Motor neuron (in vitro differentiated cells): ENCODE measurements around the gene ARMH3. TPM values are rescaled to one million over a fixed set of nuclear protein-coding genes. Genes with fewer than 3 reads are reported as not detected.

Source experiments
- ATAC-seq, 8 experiments: fragments of 200-7000 bp; cut with Tn5 transposase; replicated peaks in 6 of 8; 2 replicates each; pipeline ENCODE4 v1.8.0; 2021; ENCODE audit warnings: mild to moderate bottlenecking in 8 of 8, moderate library complexity in 8 of 8
- H3K27ac ChIP-seq, 2 donors: fragments of 250-450 bp; sonication (Bioruptor Pico); 2 replicates each; pipeline ENCODE4 v1.9.0; 2021; ENCODE audit warnings: antibody characterized with exemption in 2 of 2, mild to moderate bottlenecking in 2 of 2, moderate library complexity in 1 of 2
- H3K4me1 ChIP-seq, 2 donors: fragments of 250-450 bp; sonication (Bioruptor Pico); replicated peaks in 1 of 2; 2 replicates each; pipeline ENCODE4 v1.6.1; 2021; ENCODE audit warnings: antibody characterized with exemption in 2 of 2, mild to moderate bottlenecking in 2 of 2, moderate library complexity in 1 of 2
- H3K4me3 ChIP-seq, 5 donors: fragments of 250-450 bp; sonication (Bioruptor Pico); 2 replicates each; pipeline ENCODE4 v1.9.0; 2021; ENCODE audit warnings: antibody characterized with exemption in 5 of 5, mild to moderate bottlenecking in 5 of 5, moderate library complexity in 4 of 5
- WGBS, 10 experiments: fragments of 450-650 bp; shearing (Covaris generic); methylation state at CpG; one replicate each; pipeline ENCODE4 v1.0.0; 2022; 5-methylcytosine and 5-hydroxymethylcytosine counted together
- in situ Hi-C, 9 experiments: fragments of 400-800 bp; cut with MboI; loops; one replicate each; pipeline ENCODE4 v1.15.0; 2021; ENCODE audit warnings: low sequenced_read_pairs in 9 of 9, low pct_unique_long_range_greater_than_20kb in 2 of 9; ENCODE audit not compliant: unreplicated experiment in 9 of 9
- total RNA-seq, 8 experiments: library from RNA; unstranded; fragments of 300-600 nt; gene quantifications; 2 replicates each; pipeline versions ENCODE4 v1.2.3 to v1.2.4, GENCODE V29; 2022

ARMH3 gene
- total RNA-seq, 8 experiments from 2014 or later, result 5.5 to 18.3 (median 10.0) TPM

DNA sequence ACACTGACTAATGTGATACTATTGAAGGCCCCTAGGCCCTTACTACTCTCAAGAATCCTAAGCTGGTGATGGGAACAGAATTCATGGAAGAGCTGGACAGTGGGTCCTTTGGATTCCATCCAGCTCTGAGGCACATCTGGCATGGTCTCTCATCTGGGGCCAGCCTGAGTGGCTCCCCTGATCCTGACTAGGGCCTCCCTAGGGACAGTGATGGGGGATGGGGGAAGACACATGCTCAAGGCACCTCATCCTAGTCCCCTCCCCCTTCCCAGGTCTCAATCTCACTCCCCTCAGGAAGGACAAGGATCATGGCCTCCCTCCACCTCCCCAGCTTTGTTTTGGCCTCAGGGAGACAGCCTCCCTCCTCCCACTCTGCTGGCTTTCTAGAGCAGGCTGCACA, 214.1 kb downstream of the ARMH3 start:
- Histone ChIP-seq H3K4me3 (no peak overlapping the region), H3K4me1 (peaks cover 32 to 41% of the 10 kb centered on the region in 2 donors), H3K27ac (no peak overlapping the region)
- no peak for ATAC-seq
- in situ Hi-C loops, result loop anchor here in 4 of 9 experiments (25.0 kb wide), 1 partner anchor 170 kb away; no protein-coding TSS in a partner anchor

DNA sequence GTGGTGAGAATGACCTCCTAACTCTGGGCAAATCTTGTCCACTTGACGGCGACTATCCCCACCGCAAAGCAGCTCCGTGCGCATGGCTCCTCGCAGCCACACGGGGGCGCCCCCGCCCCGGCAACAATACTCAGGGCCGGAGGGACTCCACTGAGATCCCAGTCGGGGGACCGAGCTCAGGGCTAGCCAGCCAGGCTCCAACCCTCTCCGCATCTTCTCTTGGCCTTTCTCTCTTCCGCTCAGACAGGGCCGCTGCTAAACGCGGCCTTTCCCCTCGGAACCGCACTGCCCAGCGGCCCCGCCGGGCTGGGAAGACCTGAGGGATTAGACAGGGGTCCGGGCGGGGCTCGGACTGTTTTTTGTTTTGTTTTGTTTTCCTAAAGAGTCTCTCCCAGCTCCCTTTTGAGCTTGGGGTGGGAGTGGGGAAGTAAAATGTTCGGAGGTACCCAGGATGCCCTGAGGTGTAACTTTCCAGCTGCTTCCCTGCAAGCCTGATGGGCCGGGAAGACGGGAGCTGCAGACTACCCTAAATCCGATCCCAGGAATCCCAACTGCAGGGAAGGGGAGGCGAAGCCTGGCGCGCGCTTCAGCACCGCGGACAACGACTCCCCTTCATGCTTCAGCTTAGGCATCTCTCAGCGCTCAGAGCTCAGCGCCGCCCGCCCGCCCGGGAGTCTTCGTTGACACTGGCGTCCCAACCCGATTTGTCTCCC, 215.1 kb downstream of the ARMH3 start:
- peak; percentile 71 to 88 (median 83) for ATAC-seq
- in situ Hi-C loops, result loop anchor here in 4 of 9 experiments (25.0 kb wide), 1 partner anchor 171 kb away; no protein-coding TSS in a partner anchor
- H3K4me1 ChIP-seq, result peaks cover 36 to 47% of the 10 kb centered on the region in 2 donors

DNA sequence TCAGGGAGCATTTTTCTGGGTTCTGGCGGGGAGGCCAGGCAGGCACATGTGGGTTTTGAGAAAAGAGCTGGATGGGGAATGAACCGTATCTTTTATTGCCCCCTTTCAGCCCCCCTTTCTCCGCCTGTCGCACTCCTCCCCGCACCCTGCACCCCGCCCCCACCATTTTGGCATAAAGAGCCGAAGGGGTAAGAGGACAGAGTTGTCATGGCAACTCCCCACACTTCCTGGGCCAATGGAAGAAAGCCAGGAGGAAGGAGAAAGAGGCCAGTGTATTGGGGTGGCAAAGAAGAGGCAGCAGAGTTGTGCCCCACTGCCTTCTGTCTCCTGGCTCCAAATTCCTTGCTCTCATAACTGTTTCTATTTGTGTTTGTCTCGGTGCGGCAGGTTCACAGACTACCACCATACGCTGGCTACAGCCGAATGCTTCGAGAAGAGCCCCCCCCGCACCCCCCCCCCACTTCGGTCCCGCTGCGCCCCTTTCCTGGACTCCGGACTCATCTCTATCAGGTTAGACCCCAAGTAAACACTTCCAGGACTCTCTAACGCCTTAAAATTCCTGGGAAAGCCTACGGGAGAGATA, 215.8 kb downstream of the ARMH3 start:
- 0% methylated on average over 1 to 3 of the region's 19 CpGs; no CpG with 5 or more reads in 8 of the 10 experiments for WGBS, 10 experiments
- in situ Hi-C loops, result loop anchor here in 4 of 9 experiments (25.0 kb wide), 1 partner anchor 172 kb away; no protein-coding TSS in a partner anchor
- Histone ChIP-seq H3K4me1 (peaks cover 43 to 54% of the 10 kb centered on the region in 2 donors), H3K4me3 (peak overlapping the region; percentile 5 to 33 (median 26)), H3K27ac (no peak overlapping the region)
- peak; percentile 5 to 39 (median 21) for ATAC-seq

More for the DNA sequence above, 215.1 kb downstream of the ARMH3 start:
- WGBS, 10 experiments, result 0 to 20% (median 5%) methylated on average over 1 to 12 of the region's 46 CpGs; no CpG with 5 or more reads in 4 of the 10 experiments
- H3K4me3 ChIP-seq, result peak overlapping the region in 4 of 5 donors; percentile 5 to 33 (median 29)
- no peak overlapping the region for H3K27ac ChIP-seq

DNA sequence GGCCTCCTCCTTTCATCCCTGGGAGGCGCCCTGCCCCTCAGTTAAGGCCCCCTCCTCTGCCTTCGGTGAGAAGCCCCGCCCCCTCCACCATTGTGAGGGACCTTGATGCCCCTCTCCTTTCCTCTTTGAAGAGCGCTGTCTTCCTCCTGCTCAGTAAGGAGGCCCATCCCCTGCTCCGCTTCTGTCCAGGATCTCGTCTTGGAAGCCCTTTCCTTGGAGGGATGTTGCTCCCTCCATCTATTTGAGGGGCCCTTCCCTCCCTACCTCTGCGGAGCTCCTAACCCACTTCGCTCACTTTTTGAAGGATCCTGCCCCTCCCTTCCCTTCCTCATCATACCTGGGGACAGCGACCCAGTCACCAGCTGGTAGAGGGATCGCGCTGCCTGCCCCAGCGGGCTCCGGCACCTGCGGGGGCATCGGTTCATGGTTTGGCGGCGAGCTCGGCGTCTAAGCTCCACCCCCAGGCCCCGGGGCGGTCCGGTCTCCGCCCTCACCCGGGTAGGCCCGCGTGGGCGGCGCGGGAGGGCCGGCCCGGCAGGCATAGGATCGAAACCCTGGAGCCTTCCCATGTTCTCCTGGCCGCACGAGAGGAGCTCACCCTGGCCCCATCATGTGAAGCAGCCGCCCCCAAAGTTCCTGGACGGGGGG, 216.4 kb downstream of the ARMH3 start:
- WGBS, 10 experiments, result 0 to 8% (median 0%) methylated on average over 1 to 5 of the region's 36 CpGs; no CpG with 5 or more reads in 6 of the 10 experiments
- in situ Hi-C loops, result loop anchor here in 4 of 9 experiments (25.0 kb wide), 1 partner anchor 173 kb away; no protein-coding TSS in a partner anchor
- peak; percentile 12 to 68 (median 45) for ATAC-seq
- H3K4me3 ChIP-seq, result peak overlapping the region; percentile 17 to 33 (median 26)
- H3K4me1 ChIP-seq, result peaks cover 50 to 59% of the 10 kb centered on the region in 2 donors
- H3K27ac ChIP-seq, result no peak overlapping the region

DNA sequence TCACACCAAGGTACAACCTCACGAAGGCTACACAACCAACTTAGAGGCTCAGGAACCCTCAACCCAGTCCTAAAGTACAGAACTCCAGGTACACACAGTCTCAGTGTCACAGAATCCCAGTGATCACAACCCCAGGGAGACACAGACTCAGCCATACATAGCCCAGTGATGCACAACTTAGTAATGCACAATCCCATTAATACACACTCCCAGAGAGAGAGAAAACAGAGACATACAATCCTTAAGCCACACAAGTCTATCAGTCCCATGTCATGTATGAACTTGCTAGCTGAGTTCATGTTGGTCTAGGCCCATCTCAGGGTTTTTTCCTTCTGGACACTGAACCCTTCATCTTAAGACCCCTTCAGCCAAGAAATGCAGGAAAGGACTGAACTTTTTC, 217.0 kb downstream of the ARMH3 start:
- in situ Hi-C loops, result loop anchor here in 4 of 9 experiments (25.0 kb wide), 1 partner anchor 173 kb away; no protein-coding TSS in a partner anchor
- H3K4me3 ChIP-seq, result peak overlapping the region in 2 of 5 donors; percentile 26 to 32
- H3K4me1 ChIP-seq, result peaks cover 51 to 60% of the 10 kb centered on the region in 2 donors
- no peak for ATAC-seq
- no CpG with 5 or more reads among the region's 1 CpG for WGBS, 10 experiments
- no peak overlapping the region for H3K27ac ChIP-seq

DNA sequence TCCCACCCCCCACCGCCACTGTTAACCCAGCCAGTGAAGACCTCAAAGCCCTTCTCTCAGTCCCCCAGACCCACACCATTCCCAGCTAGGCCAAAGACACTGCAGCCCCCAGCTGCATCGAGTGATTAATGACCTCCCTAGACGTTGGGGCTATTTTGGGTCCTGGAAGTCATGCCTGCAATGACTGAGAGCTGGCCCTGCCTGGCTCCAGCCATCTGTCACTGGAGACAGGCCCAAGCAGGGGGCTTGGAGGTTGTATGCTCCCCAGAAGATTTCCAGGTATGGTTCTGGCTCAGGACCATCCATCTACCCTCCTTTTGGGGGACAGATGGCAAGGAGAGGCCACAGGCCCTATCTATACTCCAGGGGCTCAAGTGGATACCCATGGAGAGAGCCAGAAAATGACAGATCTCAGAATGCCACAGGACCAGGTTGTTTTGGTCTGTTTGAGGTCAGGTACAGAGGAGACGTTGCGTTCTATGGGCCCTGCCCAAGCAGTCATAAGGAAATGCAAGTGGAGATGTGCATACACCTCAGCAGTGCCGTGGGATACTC, 217.5 kb downstream of the ARMH3 start:
- Histone ChIP-seq H3K4me3 (no peak overlapping the region), H3K27ac (no peak overlapping the region), H3K4me1 (peaks cover 50 to 59% of the 10 kb centered on the region in 2 donors)
- WGBS, 10 experiments, result 0 to 60% (median 48%) methylated on average over 1 to 4 of the region's 6 CpGs; no CpG with 5 or more reads in 6 of the 10 experiments
- ATAC-seq, result no peak
- in situ Hi-C loops, result loop anchor here in 4 of 9 experiments (25.0 kb wide), 1 partner anchor 174 kb away; no protein-coding TSS in a partner anchor

DNA sequence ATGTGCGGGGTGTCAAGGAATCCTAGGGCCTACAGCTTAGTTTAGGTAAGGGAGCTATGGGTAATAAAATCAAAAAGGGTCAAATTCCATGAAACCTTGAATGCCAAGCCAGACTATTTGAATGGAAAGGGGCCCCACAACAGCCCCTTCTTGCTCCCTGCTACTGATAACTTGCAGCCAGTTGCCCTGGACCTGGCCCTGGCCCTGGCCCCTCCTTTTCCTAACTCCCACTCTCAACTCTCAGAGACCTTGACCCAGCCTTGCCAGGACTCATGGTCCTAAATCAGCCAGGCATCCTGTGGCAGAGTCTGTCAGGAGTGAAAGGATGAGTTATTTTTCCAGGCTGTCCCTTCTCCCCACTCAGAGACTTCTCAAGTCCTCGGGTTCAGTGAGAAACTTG, 218.2 kb downstream of the ARMH3 start:
- peaks cover 50 to 59% of the 10 kb centered on the region in 2 donors for H3K4me1 ChIP-seq
- H3K4me3 ChIP-seq, result no peak overlapping the region
- in situ Hi-C loops, result loop anchor here in 4 of 9 experiments (25.0 kb wide), 1 partner anchor 175 kb away; no protein-coding TSS in a partner anchor
- ATAC-seq, result no peak
- WGBS, 10 experiments, result 0 to 100% (median 66%) methylated on average over 1 to 2 of the region's 2 CpGs; no CpG with 5 or more reads in 2 of the 10 experiments
- H3K27ac ChIP-seq, result no peak overlapping the region

DNA sequence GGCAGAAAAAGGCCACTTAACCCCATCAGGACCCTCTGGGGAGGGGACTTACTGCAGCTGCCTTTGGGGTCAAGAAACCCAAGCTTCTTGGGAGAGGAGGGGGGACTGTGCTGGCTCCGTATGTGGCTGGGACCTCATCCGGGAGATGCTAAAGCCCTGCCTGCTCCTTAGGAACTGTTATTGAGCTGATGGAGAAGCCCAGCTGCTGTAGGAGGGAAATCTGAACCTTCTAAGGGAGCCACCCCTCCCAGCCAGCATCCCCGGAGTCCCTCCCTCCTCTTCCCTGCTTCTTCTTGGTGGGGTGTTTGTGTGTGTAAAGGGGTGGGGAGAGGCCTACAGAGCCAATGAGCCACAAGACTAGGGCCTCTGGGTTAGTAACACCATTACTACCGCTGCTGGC, 220.6 kb downstream of the ARMH3 start:
- in situ Hi-C loops, result loop anchor here in 4 of 9 experiments (25.0 kb wide), 1 partner anchor 177 kb away; no protein-coding TSS in a partner anchor
- Histone ChIP-seq H3K4me3 (no peak overlapping the region), H3K4me1 (peaks cover 60 to 63% of the 10 kb centered on the region in 2 donors), H3K27ac (peak overlapping the region in 1 of 2 donors; percentile 14)
- peak in 3 of 8 experiments; percentile 5 to 9 (median 7) for ATAC-seq
- 46 to 100% (median 92%) methylated on average over 1 to 2 of the region's 4 CpGs; no CpG with 5 or more reads in 6 of the 10 experiments for WGBS, 10 experiments

DNA sequence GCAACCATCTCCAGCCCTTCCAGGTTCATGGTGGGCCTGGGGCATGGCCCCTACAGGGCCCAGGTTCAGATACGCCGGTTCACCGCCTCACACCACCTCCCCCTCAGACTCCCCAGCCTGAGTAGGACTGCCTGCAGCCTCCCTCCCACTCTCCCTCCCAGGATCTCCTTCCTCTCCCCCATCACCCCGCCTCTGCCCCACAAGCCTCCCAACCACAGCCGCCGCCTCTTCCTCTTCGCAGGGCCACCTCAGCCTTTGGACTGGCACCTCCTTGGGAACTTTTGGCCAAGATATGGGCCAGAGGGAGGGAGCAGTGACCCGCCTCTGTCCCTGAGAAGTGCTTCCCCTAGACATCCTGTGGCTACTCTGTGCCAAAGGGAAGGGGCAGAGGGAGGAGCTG, 221.6 kb downstream of the ARMH3 start:
- in situ Hi-C loops, result loop anchor here in 4 of 9 experiments (25.0 kb wide), 1 partner anchor 178 kb away; no protein-coding TSS in a partner anchor
- Histone ChIP-seq H3K4me1 (peaks cover 59 to 61% of the 10 kb centered on the region in 2 donors), H3K27ac (no peak overlapping the region), H3K4me3 (no peak overlapping the region)
- peak in 3 of 8 experiments; percentile 1 to 4 (median 3) for ATAC-seq
- WGBS, 10 experiments, result 0 to 70% methylated on average over 1 to 2 of the region's 8 CpGs; no CpG with 5 or more reads in 8 of the 10 experiments

DNA sequence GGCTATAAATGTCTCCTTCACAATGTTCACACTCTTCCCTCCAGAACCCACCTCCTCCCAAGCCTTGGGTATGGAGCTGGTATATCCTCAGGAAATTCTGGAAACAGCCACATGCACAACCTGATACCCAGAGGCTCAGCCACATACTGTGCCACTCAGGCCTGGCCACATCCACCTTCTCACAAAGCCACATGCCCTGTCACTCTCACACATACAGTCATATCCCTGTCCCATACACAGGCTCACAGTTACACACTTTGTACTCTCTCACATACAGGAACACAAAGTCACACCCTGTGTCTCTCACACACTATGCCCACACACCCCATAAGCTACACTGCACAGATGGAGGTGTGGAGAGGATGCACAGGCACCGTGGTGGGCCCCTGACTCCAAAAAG, 222.5 kb downstream of the ARMH3 start:
- no peak overlapping the region for H3K4me3 ChIP-seq
- ATAC-seq, result no peak
- H3K27ac ChIP-seq, result no peak overlapping the region
- 86% methylated on average over 1 of the region's 1 CpG; no CpG with 5 or more reads in 9 of the 10 experiments for WGBS, 10 experiments
- in situ Hi-C loops, result loop anchor here in 4 of 9 experiments (25.0 kb wide), 1 partner anchor 179 kb away; no protein-coding TSS in a partner anchor
- H3K4me1 ChIP-seq, result peaks cover 59 to 61% of the 10 kb centered on the region in 2 donors

DNA sequence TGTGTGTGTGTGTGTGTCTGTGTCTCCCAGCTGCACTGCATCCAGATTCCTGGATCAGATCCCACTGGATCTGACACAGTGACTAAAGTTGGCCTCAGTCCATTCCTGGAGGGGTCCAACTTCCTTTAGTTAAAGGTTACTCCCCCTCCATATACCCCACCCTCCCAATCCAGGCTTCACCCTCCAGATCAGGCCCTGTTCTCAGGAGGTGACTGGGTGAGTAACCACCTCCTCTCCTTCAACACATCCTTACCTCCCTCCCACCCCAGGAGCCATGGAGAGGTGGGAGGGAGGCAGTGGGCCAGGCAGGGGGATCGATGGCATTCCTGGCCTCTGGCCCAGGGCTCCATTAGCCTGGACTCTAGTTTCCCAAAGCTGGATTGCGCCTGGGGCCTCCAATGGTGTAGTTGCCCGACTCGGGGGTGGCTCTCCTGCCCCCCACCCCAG, 223.6 kb downstream of the ARMH3 start:
- ATAC-seq, result no peak
- peaks cover 49 to 55% of the 10 kb centered on the region in 2 donors for H3K4me1 ChIP-seq
- H3K27ac ChIP-seq, result no peak overlapping the region
- in situ Hi-C loops, result loop anchor here in 4 of 9 experiments (25.0 kb wide), 1 partner anchor 180 kb away; no protein-coding TSS in a partner anchor
- H3K4me3 ChIP-seq, result no peak overlapping the region
- 40% methylated on average over 1 of the region's 4 CpGs; no CpG with 5 or more reads in 9 of the 10 experiments for WGBS, 10 experiments
